SK-N-DZ (cell line): ENCODE measurements around the gene TBC1D16.
"Not testable (repeated sequence)": the region's sequence is repeated elsewhere in the genome, so short reads cannot be mapped to it uniquely, and the experiment has no call there.

Source experiments
- DNase-seq: peaks from one replicate; pipeline ENCODE4 v3.0.0-alpha.2; 2015; ENCODE audit warnings: low spot score

Gene TBC1D16

GRCh38 chr17:79915850-79916430 is 119.7 kb downstream of the TBC1D16 start:
- DNase-seq = no peak

GRCh38 chr17:79914813-79915740 is 120.6 kb downstream of the TBC1D16 start:
- DNase-seq = no peak

GRCh38 chr17:79913896-79914812 is 121.5 kb downstream of the TBC1D16 start:
- DNase-seq = no peak

DNA sequence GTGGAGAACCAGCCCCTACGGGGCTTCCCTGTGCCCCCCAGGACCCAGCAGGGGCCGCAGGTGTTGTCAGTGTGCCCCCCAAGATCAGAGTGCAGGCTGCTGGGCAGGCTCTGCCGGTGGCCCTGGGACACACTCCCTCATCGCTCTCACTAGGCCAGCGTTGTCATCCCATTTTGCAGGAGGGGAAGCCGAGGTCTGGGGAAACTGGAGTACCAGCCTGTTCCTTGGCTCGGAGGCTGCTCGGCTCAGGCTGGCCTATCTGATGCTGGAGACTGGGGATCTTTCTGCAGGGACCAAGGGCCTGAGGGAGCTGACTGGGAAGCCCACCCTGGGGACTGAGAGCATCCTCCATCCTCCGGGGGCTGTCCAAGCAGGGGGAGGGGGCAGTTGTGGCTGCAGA is 122.2 kb downstream of the TBC1D16 start:
- no peak for DNase-seq

GRCh38 chr17:79912552-79913330 is 122.9 kb downstream of the TBC1D16 start:
- DNase-seq = no peak

DNA sequence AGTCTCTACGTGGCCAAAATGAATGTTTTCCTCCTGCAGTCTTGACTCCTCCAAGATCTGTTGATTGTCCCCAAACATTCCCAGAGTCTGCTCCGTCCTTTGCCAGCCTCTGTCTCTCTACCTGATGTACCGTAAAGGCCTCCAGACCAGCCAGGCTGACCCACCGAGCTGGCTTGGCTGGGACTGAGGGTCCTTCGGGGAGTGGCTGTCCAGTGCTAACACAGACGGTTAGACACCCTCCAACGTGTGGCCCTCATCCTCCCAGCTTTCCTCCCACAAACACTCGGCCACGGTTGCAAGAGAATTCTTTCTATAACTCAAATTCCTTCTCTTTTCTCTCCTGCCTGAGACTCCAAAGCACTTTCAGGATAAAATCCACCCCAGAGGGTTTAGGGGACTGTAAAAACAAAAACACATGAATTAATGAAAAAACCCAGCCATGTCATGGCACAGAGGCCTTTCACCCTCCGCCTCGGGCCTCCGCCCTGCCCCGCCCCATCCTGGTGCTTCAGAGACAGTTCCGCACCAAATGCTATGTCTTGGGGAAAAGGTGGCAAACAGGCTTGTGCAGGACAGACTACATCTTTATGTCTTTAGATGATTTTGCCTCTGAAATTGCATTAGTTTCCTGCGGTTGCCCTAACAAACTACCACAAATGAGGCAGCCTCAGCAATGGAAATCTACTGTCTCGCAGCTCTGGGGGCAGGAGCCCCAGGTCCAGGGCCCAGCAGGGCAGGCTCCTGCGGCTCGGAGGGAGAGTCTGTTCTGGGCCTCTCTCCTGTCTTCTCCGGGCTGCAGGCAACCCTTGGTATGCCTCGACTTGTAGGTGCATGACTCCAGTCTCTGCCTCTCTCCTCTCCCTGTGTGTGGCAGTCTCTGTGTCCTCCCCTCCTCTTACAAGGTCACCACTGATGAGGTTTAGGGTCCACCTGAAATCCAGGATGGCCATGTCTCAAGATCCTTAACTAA is 124.0 kb downstream of the TBC1D16 start:
- DNase-seq = no peak

GRCh38 chr17:79910985-79911361 is 124.7 kb downstream of the TBC1D16 start:
- no peak for DNase-seq

DNA sequence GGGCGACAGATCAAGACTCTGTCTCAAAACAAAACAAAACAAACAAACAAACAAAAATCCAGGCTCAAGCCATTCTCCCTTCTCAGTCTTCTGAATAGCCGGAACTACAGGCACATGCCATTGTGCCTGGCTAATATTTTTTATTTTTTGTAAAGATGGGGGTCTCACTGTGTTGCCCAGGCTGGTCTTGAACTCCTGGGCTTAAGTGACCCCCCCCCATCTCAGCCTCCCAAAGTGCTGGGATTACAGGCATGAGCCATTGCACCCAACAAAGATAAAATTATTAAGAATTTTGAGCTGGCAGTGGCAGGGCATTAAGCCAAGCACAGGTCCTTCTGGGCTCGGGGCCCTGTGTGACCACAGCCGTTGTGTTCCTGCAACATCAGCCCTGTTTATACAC is 126.6 kb downstream of the TBC1D16 start:
- DNase-seq = no peak

GRCh38 chr17:79907850-79908249 is 127.8 kb downstream of the TBC1D16 start:
- no peak for DNase-seq

DNA sequence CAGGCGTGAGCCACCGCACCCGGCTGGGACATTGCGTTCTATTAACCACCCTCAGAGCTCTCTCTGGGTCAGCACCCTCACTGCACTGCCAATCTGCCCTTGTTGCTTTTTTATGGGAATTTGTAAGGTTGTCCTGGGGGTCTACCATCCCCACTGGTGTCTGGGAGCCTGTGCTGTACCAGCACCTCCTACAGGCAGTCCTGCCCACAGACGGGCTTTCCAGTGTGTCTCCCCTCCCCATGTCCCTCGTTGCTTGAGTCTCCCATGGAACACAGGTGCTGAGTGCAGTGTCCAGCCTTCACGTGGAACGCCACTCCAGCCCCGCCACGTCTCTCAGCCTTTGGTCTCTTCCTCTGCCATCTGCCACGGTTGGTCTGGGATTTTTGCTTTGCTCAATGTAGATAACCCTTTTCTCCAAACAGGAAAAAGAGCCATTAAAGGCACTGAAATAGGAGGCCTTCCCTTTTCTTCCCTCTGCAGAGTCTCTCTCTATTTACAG is 128.4 kb downstream of the TBC1D16 start:
- DNase-seq = no peak

- DNase-seq = no peak
Observed at GRCh38 chr17:79905832-79906231, 129.8 kb downstream of the TBC1D16 start.

DNA sequence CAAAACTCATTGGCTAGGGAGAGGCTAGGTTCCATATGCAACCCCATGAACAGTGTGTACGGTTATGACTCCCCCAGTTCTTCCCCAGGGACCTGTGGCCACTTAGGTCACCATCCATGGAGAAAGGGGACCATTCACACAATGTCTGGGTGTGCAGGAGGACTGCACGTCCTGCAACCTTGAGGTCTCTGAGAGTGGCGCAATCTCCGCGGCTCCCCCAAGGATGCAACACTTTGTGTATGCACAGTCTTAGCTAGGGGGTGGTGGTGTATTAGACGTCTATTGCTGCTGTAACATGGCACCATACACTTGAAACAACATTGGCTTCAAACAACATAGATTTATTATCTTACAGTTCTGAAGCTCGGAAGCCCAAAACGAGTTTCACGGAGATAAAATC is 130.8 kb downstream of the TBC1D16 start:
- no peak for DNase-seq

- DNase-seq = no peak
Observed at GRCh38 chr17:79902146-79902791, 133.4 kb downstream of the TBC1D16 start.

DNA sequence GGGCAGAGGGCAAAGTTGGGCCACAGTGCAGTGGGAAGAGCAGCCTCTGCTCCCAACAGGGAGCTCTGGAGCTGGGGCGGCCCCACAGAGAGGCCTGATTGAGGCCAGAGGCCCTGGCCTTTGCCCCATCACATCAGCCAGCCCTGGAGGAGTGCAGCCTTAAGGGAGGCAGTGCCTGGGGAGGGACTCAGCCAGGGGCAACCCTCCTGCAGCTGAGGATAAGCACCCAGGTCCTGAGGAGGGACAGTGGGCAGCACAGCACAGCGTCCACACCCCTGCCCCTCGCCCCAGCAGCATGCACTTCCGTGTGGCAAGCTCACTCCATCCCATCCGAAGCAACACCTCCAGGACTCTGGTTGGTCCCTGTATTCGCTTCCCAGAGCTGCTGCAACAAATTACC is 134.5 kb downstream of the TBC1D16 start:
- DNase-seq = no peak

- no peak for DNase-seq
Observed at GRCh38 chr17:79899584-79899983, 136.1 kb downstream of the TBC1D16 start.

DNA sequence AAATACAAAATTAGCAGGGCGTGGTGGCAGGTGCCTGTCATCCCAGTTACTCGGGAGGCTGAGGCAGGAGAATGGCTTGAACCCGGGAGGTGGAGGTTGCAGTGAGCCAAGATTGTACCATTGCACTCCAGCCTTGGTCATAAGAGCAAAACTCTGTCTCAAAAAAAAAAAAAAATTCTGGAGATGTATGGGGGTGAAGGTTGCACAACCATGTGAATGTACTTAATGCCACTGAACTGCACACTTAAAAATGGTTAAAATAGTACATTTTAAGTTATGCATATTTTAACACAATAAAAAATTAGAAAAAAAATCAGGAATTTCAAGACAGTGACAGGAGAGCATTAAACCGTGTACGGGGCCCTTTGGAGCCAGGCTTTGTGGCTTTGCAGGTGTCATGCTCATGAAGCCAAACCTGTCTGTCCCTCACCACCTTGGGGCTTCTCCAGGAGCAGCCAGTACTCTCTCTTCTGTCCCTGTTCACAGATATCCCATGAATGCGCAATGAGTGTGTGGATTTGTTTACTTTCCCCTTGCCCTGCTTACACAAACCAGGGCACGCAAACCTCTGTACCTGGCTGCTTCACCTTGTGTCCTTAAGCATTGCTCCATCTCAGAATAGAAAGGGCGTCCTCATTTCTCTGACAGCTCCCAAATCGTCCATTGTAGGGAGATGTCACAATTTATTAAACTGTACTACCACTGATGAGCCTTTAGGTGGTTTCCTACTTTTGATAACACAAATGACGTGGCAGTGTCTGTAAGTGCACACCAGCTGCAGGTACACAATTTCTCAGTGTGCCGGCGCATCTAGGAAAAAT is 138.2 kb downstream of the TBC1D16 start:
- DNase-seq = no peak

- not testable (repeated sequence) for DNase-seq
Observed at GRCh38 chr17:79893457-79893856, 142.2 kb downstream of the TBC1D16 start.

DNA sequence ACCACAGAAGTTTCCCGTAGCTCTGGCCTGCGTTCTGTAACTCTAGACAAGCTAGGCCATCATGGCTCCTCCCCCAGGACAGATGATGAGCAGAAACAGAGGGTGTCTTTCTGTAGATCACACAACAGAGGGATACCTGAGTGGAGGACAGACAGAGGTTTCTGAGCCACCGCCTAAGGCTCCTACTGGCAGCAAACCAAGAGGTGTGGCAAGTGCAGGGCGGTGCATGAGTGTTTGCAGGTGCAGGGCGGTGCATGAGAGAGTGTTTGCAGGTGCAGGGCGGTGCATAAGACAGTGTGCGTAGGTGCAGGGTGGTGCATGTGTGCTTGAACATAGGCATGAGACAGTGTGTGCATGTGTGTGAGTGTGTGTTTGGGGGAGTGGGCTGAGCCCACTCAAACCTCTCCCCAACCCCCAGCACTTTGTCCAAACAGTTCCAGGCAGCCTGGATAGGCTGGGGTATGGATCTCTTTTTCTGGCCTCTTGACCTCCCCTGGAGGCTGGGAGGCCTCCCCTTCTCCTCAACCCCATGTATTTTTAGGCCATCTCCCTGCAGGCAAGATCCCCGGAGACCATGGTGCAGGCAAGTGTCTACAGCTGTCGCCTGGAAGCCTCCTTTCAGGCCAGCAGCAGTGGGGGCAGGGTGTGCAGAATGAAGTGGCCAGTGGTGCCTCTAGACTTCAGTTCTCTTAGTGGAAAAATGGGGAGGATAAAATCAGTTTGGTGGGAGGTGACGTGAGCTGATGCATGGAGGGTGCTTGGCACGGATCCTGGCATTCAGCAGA is 143.0 kb downstream of the TBC1D16 start:
- DNase-seq = no peak
